HG02642 (cell line): Measurements from ENCODE around the gene RPRD1A.
"Not testable (repeated sequence)": the region's sequence is repeated elsewhere in the genome, so short reads cannot be mapped to it uniquely, and the experiment has no call there.

Source experiments
- ATAC-seq: cut with Tn5 transposase; IDR thresholded peaks from one replicate; pipeline ENCODE4 v1.9.1; 2021; ENCODE audit warnings: mild to moderate bottlenecking; ENCODE audit not compliant: unreplicated experiment, poor library complexity

RPRD1A gene

GRCh38 chr18:36081118-36081517, 13.8 kb upstream of the RPRD1A start:
- not testable (repeated sequence) for ATAC-seq

- no peak for ATAC-seq
Observed at GRCh38 chr18:36078751-36079529, 11.6 kb upstream of the RPRD1A start.

- ATAC-seq = not testable (repeated sequence)
Observed at GRCh38 chr18:36077764-36078163, 10.4 kb upstream of the RPRD1A start.

GRCh38 chr18:36075862-36076587, 8.7 kb upstream of the RPRD1A start:
- no peak for ATAC-seq

- no peak for ATAC-seq
Observed at GRCh38 chr18:36074435-36074834, 7.1 kb upstream of the RPRD1A start.

GRCh38 chr18:36073676-36074075, 6.3 kb upstream of the RPRD1A start:
- no peak for ATAC-seq

- ATAC-seq = not testable (repeated sequence)
Observed at GRCh38 chr18:36072406-36072805, 5.0 kb upstream of the RPRD1A start.

- peak; percentile 1 for ATAC-seq
Observed at GRCh38 chr18:36066686-36067054, 689 bp downstream of the RPRD1A start.

- ATAC-seq = no peak
Observed at GRCh38 chr18:36066001-36066400, 1.4 kb downstream of the RPRD1A start.

GRCh38 chr18:36064809-36065079, 2.6 kb downstream of the RPRD1A start:
- not testable (repeated sequence) for ATAC-seq

GRCh38 chr18:36064027-36064808, 3.1 kb downstream of the RPRD1A start:
- ATAC-seq = no peak

- no peak for ATAC-seq
Observed at GRCh38 chr18:36058674-36059073, 8.7 kb downstream of the RPRD1A start.

GRCh38 chr18:36051760-36052159, 15.6 kb downstream of the RPRD1A start:
- ATAC-seq = no peak

GRCh38 chr18:36050479-36050878, 16.9 kb downstream of the RPRD1A start:
- ATAC-seq = no peak

- no peak for ATAC-seq
Observed at GRCh38 chr18:36047521-36047920, 19.8 kb downstream of the RPRD1A start.

GRCh38 chr18:36046898-36047297, 20.5 kb downstream of the RPRD1A start:
- ATAC-seq = no peak

GRCh38 chr18:36045241-36045991, 21.9 kb downstream of the RPRD1A start:
- no peak for ATAC-seq

GRCh38 chr18:36043153-36043552, 24.2 kb downstream of the RPRD1A start:
- no peak for ATAC-seq

GRCh38 chr18:36041146-36041545, 26.2 kb downstream of the RPRD1A start:
- ATAC-seq = no peak

- no peak for ATAC-seq
Observed at GRCh38 chr18:36038102-36038663, 29.2 kb downstream of the RPRD1A start.
